T1000 (cell line): Measurements from ENCODE around the gene CPT1A.

Experiments
- DNase-seq: peaks from one replicate; lab custom pipeline; 2025; ENCODE audit warnings: mixed read lengths; lab: John Stamatoyannopoulos, UW

CPT1A gene

DNA sequence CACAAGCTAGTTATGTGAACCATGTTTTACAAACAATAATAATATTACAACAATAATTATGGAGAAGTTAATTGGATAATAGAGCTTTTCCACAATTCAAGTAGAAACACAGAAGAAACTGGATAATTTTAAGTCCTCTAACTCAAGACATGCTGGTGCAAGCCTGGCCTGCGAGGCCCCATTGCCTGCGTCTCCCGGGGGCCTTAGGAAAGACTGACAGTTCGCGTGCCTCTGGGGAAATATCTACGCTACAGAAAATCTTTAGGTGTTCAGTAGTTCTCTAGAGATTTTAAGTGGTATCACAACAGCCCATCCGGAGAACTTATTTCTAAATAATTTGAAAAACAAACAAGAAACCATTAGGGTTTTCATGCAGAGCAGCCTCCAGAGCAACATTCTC lies 134.2 kb downstream of the CPT1A start:
- no peak for DNase-seq

DNA sequence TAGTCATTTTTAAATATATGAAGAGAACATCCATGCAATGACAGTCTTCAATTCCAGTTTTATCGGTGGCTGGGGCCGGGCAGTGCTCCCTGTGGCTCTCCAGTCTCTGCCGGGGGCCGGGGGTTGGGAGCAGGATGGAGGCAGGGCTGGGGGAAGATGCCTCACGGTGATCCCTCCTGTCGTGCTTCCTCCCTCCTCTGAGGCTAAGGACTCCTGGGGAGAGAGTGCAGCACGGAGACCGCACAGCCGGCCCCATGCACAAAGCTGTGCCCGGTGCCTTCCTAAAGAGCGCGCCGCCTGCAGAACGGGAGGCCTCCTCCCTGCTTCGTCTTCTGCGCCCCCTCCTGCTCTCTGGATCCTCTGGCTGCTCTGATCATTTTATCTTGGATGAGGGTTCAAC lies 136.8 kb downstream of the CPT1A start:
- no peak for DNase-seq
